CD4-positive, alpha-beta T cell treated with Interleukin-6 for 4 hours (primary cell): Measurements from ENCODE around the gene UGT1A6.

ENCODE experiments used
- DNase-seq: peaks from one replicate; pipeline ENCODE4 v3.0.0-alpha.2; 2020; ENCODE audit warnings: mixed read lengths

The UGT1A6 gene

DNA sequence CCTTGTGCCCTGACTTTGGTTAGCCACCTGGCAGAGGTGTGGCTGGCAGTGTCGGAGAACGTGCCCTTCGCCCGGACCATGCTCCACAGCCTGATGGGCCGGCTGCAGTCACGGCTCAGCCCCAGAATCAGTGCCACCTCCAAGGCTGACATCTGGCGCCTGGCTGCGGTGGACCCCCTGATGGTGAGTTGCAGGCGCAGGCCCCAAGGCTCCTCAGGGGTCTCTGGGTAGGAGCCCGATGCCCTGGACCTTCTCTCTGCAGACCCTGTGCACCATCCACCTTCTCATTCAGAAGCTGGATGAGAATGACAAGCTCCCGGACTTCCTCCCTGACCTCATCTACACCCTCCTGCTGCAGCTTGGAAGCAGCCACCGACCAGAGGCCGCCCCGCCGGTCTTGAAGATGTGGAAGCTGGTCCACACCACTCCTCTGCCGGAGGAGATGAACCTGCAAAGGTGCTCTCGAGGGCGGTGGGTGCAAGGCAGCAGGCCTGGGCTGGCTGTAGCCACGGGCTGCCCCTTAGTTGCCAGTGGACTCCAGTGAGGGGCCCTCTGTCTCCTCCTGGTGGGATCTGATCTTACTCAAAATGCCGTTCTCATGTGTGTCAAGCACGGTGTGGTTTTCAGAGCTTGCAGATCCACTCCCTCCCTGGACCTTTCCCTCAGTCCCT lies 129.5 kb downstream of the UGT1A6 start:
- no peak for DNase-seq
